Forelimb muscle (tissue), 1 donor: Measurements from ENCODE around the gene SPAG16. TPM values are rescaled to one million over a fixed set of nuclear protein-coding genes. Genes with fewer than 3 reads are reported as not detected.
"Not testable (repeated sequence)": the region's sequence is repeated elsewhere in the genome, so short reads cannot be mapped to it uniquely, and the experiment has no call there.

Experiments used
- DNase-seq: peaks from one replicate; pipeline ENCODE4 v3.0.0-alpha.2; 2013; ENCODE audit warnings: low read depth
- polyA plus RNA-seq: library from polyadenylated mRNA; unstranded; fragments of 120-200 nt; gene quantifications from one replicate; pipeline ENCODE4 v1.2.1, GENCODE V29; 2013; ENCODE audit not compliant: insufficient read length

SPAG16 gene
- polyA plus RNA-seq, 1 donor, result 15.8 TPM

DNA sequence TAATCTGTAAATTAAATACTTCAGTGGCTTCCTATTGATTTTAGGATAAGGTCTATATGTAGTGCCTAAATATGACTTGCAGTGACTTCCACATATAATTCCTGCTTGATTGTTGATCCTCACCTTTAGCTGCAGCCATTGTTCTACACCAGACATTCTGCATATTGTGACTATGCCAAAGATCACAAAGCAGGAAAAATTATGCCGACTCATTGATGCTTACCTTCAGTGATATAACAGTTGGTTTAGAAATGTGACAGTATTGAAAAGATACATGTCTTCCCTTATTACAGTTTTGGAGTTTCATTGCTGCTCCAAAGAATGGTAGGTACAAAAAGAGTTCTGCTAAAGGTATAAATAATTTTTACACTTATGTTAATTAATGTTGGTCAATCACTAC, 12.3 kb upstream of the SPAG16 start:
- no peak for DNase-seq

DNA sequence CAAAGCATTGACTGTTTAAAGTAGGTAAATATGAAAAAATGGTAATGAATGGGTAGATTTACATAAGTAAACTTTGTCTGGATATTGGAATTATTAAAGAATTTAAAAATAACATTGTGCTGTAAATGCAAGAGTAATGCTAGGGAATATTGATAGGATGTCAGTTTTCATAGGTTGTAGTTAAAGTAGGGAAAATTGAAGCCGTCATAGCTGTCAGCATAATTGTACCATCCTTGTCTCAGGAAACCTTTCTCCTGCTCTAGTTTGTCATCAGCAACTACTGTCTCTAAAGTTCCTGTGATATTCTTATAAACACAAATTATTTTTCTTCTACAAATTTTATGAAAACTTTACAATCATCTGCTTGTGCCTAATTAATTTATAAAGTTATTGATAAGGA, 10.1 kb upstream of the SPAG16 start:
- DNase-seq, result no peak

DNA sequence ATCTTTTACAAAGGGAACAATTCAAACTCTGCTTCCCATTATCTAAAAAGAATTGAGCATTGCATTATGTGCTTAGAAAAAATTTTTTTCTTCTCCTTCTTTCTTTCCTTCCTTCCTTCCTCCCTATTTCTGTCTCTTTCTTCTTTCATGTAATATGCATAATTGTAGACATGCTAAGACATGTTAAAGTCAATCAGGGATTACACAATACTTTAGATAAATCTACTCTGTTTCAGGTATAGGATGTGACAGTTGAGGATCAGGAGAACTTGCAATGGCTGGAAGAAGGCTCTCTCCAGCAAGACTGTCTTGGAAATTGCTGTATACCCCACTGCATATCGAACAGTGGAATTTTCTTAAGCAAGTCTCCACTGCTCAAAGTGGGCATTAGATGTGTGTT, 9.0 kb upstream of the SPAG16 start:
- no peak for DNase-seq

DNA sequence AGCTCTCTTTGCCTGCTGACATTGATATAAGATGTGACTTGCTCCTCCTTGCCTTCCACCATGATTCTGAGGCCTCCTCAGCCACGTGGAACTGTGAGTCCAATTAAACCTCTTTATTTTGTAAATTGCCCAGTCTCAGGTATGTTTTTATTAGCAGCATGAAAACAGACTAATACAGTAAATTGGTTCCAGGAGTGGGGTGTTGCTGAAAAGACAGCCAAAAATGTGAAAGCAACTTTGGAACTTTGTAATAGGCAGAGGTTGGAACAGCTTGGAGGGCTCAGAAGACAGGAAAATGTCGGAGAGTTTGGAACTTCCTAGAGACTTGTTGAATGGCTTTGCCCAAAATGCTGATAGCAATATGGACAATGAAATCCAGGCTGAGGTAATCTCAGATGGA, 7.1 kb upstream of the SPAG16 start:
- DNase-seq, result not testable (repeated sequence)

DNA sequence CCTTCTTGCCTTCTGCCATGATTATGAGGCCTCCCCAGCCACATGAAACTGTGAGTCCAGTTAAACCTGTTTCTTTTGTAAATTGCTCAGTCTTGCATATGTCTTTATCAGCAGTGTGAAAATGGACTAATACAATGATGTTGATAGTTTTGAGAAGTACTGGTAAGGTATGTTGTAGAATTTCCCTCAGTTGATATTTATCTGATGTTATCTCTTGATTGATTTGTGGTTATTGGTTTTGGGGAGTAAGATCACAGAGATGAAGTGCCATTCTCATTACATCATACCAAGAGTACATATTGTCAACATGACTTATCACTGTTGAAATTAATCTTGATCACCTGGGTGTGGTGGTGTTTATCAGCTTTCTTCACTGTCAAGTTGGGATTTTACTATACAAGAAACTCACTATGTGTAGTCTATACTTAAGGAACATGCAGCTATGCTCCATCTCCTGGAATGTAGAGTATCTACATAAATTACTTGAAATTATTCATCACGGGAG, 5.1 kb upstream of the SPAG16 start:
- DNase-seq, result no peak

DNA sequence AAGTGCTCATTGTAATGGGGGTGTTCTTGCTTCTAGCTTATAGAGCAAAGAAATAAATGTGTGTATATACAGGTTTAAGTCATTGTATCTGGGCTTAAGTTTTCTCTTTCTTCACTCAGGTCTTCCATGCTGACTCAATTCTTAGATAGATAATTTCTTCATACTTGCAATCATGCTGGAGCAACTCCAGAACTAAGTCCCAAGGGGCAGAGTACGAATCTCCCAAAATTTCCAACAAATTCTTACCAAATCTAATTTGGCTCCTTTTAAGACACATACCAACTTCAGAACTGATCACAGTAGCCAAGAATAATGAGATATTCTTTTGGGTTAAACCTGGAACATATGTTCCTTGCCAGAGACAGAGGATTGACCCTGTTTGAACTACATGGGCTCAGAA, 4.3 kb upstream of the SPAG16 start:
- no peak for DNase-seq

DNA sequence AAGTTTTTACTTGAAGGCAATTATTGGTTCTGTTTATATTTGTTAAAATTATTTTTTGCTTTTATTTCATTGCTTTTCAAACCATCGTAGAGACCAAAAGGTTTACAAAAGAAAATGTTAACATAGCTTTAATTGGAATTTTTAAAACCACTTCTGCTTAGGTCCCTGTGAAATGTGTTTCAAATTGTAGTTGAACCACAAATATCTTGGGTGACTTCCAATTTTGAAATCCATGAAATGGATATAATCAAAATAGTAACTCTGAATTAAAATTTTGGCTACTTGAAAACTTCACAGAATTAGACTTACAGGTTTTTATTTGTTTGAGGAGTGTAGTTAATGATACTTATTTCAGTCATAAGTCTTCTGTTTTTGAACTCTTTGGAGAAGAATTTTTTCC, 3.1 kb upstream of the SPAG16 start:
- no peak for DNase-seq

DNA sequence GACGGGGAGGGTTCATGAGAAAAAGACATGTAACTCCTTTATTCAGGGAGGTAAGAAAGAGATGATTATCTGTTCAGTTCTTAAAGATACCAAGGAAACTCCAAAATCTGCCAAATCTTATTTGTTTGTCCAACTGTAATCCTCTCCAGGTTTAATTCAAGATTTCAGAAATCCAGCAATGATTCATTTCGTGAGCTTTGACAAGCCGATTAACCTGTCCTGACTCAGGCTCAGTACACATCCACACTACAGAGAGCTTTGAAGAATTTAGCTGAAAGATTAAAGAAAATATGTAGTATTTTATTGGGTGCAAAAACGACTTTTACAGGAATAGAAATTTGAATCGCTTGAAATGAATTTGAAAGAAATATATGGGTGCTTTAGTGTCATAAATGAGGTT, 1.1 kb downstream of the SPAG16 start:
- DNase-seq, result no peak

DNA sequence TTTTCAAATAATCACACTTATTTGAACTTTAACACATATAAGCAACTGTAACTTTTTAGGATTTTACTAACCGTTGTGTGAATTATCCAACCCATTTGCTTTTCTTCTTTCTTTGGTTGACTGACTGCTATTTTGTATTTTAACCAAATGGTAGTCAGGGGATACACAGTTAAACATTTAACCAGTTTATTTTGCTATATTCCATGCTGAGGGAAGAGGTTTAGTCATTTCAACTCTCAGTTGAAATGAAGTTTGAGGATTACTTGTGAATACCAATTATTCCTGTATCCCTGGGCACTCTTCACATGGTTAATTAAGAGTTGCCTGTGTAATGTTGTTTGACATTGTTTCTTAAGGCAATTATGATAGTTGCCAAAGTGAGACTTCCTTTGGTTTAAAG, 1.9 kb downstream of the SPAG16 start:
- DNase-seq, result no peak

DNA sequence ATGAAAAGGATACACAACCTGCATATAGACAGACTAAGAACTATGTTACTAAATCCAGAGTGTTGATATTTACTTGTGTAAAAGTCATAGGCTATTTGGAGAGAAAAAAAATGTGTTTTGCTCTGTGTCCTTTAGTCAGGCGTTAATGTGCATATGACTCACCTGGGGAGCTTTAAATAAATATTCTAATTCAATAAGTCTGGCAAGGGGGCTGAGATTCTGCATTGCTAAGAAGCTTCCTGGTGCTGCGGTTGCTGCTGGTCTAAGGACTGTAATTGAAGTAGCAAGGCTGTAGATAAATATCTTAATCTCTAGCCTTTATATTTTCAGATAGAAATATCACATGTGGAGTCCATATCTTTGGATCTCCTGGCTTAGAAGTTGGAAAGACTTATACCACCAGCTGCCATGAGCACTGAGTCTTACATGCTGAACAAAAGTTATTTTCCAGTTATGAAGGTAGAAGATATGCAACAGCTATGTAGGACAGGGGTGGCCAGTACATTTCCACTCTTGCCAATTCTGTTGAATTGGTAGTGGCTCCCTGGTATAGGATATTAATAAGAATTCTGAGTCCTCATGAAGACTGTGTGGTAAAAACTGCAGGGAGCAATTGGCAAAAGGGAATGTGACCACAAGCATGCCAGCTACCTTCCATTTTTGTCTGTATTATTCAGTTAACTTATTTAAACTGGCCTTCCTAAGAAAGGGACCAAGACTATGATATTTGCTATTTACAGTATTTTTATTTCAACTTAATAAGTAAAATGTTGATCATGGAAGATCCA, 4.8 kb downstream of the SPAG16 start:
- DNase-seq, result no peak

DNA sequence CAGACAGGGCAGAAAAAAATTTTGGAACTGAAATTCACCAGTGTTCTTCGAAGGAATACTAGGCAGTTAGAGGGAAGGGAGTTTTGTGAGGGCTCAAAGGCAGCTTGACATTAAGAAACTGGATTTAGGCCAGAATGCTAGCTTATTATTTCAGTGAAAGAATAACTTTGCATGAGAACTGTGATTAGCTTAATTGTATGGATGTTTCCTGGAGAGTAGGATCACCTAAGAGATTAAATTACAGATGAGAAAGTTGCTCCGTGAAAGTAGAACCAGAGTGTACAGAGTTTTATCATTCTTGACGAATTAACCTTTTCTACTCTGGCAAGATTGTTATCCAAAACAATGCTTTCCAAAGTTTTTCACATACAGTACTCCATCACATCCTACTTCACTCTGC, 6.2 kb downstream of the SPAG16 start:
- no peak for DNase-seq

DNA sequence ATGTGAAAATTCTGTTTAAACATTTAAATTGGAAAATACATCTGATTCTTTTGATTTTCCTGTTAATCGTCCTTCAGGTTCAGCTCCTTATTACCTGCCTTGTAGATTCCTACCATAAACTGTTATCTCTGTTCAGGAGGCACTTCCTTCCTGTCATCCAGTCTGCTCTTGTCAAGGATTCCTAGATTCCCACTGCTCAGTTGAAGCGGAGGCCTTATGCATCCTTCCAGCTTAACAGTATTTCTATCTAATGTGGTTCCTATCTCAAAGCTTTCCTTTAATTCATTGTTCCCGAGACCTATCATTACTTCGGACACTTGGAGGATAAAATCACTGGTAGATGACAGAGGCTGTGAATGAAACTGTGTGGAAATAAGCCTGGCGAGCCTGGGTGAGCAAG, 12.0 kb downstream of the SPAG16 start:
- DNase-seq, result no peak

DNA sequence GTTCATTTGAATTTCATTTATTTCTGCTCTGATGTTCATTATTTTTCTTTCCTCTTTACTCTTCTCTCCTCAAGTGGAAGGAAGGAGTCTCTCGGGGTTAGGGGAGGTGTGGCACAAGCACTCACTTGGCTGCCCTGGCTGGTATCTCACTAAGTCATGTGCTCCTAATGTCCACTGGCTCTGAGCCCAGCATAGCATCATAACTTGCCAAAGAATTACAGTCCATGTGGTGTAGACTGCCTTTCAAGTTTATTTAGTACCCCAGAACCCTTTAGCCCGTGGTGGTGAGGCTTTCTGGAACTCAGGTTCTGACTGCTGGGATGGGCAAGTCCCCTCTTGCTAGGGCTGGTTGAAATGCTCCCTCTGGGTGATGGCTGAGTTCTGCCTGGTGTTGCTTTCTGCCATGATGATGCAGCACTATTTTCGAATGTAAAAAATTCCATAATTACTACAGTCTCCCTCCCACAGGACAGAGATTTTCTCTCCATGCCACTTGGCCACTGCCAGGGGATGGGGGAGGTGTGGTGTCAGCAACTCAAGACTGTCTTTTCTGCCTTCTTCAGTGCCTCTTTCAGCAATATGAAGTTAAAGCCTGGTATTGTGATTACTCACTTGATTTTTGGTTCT, 22.2 kb downstream of the SPAG16 start:
- DNase-seq, result no peak

DNA sequence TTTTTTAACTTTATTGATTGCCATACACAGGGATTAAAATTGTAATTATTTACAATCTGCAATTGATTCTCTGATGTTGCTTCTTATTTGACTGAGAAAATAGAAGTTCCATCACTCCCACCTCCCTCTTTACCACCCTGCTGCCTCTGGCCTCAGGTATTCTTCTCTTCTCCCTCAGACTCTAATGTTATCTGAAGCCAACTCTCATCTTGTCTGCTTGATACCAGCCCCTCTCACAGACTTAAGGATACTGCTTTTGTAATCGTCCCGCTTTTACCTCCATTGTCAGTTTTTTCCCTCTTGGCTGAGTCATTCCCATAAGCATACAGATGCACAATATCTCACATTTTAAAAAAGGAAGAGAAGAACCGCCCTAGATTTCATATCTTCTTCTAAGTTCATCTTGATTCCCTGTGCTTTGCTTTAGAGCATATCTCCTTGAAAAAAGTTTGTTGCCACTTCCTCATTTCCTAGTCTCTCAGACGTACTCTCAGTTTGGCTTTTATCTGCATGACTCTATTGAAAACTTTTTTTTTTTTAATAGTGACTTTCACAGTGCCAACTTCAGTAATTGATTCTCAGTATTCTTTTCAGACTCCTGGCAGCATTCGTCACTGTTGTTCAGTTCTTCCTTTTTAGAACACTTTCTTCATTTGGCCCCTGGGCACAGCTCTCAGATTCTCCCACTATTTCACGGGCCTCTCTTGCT, 31.1 kb downstream of the SPAG16 start:
- no peak for DNase-seq

DNA sequence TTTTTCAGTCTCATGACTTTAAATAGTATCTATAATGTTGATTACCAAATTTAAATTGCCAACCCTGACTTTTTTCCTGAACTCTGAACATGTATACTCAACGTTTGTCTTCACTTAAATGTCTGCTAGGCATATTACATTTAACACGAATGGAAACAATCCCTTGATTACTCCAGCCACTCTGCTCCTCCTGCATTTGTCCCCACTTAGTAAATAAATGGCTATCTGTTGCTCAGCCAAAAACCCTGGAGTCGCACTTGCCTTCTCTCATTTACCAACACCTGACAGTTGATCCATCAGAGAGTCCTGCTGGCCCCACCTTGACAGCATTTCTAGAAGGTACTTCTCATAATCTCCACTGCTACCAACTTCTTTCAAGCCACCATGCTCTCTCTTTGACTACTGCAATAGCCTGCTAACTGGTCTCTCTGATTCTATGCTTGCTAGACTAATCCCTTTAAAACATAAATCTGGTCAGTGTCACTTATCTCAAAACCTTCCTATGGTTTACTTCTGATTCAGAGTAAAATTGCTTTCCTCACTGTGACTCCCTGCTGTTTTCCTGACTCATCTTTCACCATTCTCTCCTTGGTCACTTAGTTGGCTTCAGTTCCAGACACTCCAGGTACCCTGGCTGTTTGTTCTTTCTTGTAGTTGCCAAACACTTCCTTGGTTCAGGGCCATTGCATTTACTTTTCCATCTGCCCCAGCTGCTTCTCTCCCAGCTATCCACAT, 31.9 kb downstream of the SPAG16 start:
- no peak for DNase-seq

DNA sequence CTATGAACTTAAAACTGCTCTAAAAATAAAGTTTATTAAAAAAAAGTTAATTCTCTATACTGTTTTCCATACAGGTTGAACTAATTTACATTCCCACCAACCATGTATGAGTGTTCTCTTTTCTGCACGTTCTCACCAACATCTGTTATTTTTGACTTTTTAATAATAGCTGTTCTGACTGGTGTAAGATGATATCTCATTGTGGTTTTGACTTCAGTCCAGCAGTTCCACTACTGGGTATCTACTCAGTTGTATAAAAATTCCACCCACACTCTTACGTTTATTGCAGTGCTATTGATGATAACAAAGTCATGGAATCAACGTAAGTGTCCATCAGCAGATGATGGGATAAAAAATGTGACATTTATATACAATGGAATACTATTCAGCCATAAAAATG, 33.7 kb downstream of the SPAG16 start:
- no peak for DNase-seq

DNA sequence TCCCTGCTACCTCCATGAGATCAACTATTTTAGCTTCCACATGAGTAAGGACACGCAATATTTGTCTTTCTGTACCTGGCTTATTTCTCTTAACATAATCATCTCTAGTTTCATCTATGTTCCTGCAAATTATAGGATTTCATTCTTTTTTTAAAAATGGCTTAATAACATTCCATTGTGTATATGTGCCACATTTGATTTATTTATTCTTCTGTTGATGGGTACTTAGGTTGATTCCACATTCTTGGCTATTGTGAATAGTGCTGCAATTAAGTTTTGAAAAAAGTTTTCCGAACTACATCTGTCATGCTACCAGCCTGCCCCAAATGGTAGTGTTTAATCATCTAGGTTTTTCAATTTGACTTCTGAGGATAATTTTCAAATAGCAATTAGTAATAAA, 36.3 kb downstream of the SPAG16 start:
- no peak for DNase-seq

DNA sequence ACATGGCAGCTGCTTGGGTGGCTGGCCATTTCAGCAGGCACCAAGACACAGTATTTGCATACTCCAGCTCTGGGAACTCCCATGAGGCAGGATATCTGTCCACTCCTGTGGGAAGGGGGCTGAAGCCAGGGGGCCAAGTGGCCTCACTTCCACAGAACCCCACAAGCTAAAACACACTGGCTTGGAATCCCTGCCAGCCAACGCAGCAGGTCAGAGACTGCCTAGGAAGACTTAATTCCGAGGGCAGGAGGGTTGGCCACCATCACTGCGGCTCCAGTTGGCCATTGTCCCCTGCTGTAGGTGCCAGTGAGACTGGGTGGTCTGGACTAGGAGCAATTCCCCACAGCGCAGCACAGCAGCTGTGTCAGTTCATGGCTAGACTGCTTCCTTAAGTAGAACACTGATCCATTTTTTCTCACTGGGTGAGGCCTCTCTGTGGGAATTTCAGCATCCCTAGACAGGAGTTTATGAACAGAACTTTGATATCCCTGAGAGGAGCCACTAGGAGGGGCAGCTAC, 52.0 kb downstream of the SPAG16 start:
- DNase-seq, result no peak

DNA sequence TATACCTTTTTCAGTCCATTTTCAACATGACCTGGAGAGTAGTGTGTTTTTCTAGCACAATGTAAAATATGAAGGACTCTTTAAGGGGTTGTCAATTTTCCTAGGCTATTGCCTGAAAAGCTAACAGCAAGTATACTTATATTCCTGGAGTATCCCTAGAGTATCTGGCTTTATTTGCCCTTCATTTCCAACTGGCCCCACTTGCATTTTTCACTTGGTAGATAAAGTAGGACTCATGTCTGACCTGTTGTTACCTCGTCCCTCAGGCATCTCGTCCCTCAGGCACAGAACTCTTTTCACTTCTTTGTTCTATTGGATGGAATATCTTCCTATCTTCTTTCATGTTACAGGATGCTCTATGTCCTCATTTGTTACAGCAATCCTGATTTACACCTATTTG, 69.2 kb downstream of the SPAG16 start:
- no peak for DNase-seq

DNA sequence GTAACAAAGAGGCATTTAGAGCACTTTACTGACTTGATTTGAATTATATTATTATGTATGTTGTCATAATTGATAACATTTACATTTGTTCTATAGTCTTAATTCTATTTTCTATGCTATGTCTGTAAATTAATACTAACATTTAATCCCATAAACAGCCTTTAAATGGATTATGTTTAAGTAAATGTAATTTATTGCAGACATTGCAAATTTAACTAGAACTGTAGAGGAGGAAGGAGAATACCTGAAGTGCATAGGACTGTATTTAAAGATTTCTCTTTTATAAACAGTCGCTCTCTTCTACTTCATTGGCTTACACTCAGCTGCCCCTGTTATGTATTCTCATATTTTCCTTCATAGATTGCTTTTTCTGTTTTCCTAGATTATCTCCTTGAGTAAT, 92.4 kb downstream of the SPAG16 start:
- no peak for DNase-seq

DNA sequence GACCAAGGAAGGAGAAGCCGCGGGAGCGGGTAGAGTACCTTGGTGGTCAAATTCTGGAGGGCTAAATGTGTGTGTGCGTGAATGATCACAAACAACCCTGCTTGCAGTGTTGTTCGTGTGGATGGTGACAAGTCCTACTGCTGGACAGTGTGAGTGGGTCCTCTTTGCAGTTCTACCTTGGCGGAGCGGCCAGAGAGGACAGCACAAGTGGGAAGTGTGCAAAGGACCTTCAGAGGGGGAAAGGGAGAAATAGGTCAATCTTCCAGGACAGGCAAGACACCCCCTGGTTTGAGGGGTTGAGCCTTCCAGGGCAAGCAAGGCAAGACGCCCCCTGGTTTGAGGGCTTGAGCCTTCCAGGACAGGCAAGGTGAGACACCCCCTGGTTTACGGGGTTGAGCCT, 122.8 kb downstream of the SPAG16 start:
- not testable (repeated sequence) for DNase-seq
